Mucosa of stomach (tissue), 1 donor: ENCODE measurements around the gene PSME1.

Experiments
- H3K27me3 ChIP-seq: one replicate; pipeline ENCODE4 v1.7.0; 2013; ENCODE audit warnings: mild to moderate bottlenecking, low read length; ENCODE audit not compliant: control insufficient read depth, insufficient read depth
- H3K36me3 ChIP-seq: one replicate; pipeline ENCODE4 v1.7.0; 2013; ENCODE audit warnings: low read length; ENCODE audit not compliant: control insufficient read depth, insufficient read depth
- H3K4me1 ChIP-seq: one replicate; pipeline ENCODE4 v1.7.0; 2013; ENCODE audit warnings: mild to moderate bottlenecking, low read length; ENCODE audit not compliant: control insufficient read depth, insufficient read depth
- H3K4me3 ChIP-seq: one replicate; pipeline ENCODE4 v1.7.0; 2013; ENCODE audit warnings: low read length
- H3K9ac ChIP-seq: one replicate; pipeline ENCODE4 v1.7.0; 2013; ENCODE audit warnings: mild to moderate bottlenecking, low read length, moderate library complexity
- H3K9me3 ChIP-seq: one replicate; pipeline ENCODE4 v1.7.0; 2013; ENCODE audit warnings: mild to moderate bottlenecking, low read length, moderate library complexity; ENCODE audit not compliant: control insufficient read depth
- donor health status: Pancreatic carcinoma.

Gene PSME1

GRCh38 chr14:24110060-24110459 lies 25.9 kb upstream of the PSME1 start:
- no peaks in the 10 kb centered on the region for H3K36me3 ChIP-seq

GRCh38 chr14:24110523-24110922 lies 25.5 kb upstream of the PSME1 start:
- Histone ChIP-seq H3K9me3 (no peaks in the 10 kb centered on the region), H3K9ac (no peak overlapping the region), H3K36me3 (no peaks in the 10 kb centered on the region), H3K27me3 (no peaks in the 10 kb centered on the region), H3K4me1 (peaks cover 11% of the 10 kb centered on the region), H3K4me3 (no peak overlapping the region)

More at GRCh38 chr14:24110060-24110459, 25.9 kb upstream of the PSME1 start:
- Histone ChIP-seq H3K27me3 (no peaks in the 10 kb centered on the region), H3K4me3 (no peak overlapping the region), H3K4me1 (peaks cover 11% of the 10 kb centered on the region), H3K9ac (no peak overlapping the region), H3K9me3 (no peaks in the 10 kb centered on the region)

GRCh38 chr14:24113379-24113800 lies 22.6 kb upstream of the PSME1 start:
- no peaks in the 10 kb centered on the region for H3K27me3 ChIP-seq
- no peaks in the 10 kb centered on the region for H3K9me3 ChIP-seq
- peak overlapping the region; percentile 90 for H3K9ac ChIP-seq
- H3K4me1 ChIP-seq = peaks cover 27% of the 10 kb centered on the region
- H3K36me3 ChIP-seq = no peaks in the 10 kb centered on the region
- H3K4me3 ChIP-seq = peak overlapping the region; percentile 86

GRCh38 chr14:24113801-24114531 lies 22.0 kb upstream of the PSME1 start:
- Histone ChIP-seq H3K27me3 (no peaks in the 10 kb centered on the region), H3K4me1 (peaks cover 23% of the 10 kb centered on the region), H3K9ac (peak overlapping the region; percentile 90), H3K36me3 (peaks cover 5% of the 10 kb centered on the region), H3K4me3 (peak overlapping the region; percentile 86), H3K9me3 (no peaks in the 10 kb centered on the region)

- Histone ChIP-seq H3K9ac (peak within 1 kb of the TSS; percentile 90), H3K4me1 (peaks cover 22% of the 10 kb centered on the region), H3K27me3 (no peaks in the 10 kb centered on the region), H3K9me3 (no peaks in the 10 kb centered on the region), H3K4me3 (peak within 1 kb of the TSS; percentile 86), H3K36me3 (peaks cover 10% of the 10 kb centered on the region)
Observed at GRCh38 chr14:24114532-24115421, 21.2 kb upstream of the PSME1 start, which contains the start of the genes DCAF11 and NRL. Gene DCAF11, plus strand, starts transcription at chr14:24114777. Its CDS starts 818 bp downstream, at chr14:24115595. Gene NRL, minus strand, starts transcription at chr14:24114949. Its CDS starts 32,101 bp downstream, at chr14:24082848.

- H3K9me3 ChIP-seq = no peaks in the 10 kb centered on the region
- peaks cover 22% of the 10 kb centered on the region for H3K4me1 ChIP-seq
- no peaks in the 10 kb centered on the region for H3K27me3 ChIP-seq
- H3K36me3 ChIP-seq = peaks cover 11% of the 10 kb centered on the region
- H3K4me3 ChIP-seq = peak overlapping the region; percentile 86
- H3K9ac ChIP-seq = peak overlapping the region; percentile 90
Observed at GRCh38 chr14:24115422-24116127, 20.4 kb upstream of the PSME1 start.

- Histone ChIP-seq H3K4me3 (peak overlapping the region; percentile 86), H3K36me3 (peaks cover 18% of the 10 kb centered on the region), H3K9me3 (no peaks in the 10 kb centered on the region), H3K27me3 (no peaks in the 10 kb centered on the region), H3K4me1 (peaks cover 22% of the 10 kb centered on the region), H3K9ac (peak overlapping the region; percentile 90)
Observed at GRCh38 chr14:24116128-24116814, 19.7 kb upstream of the PSME1 start.

- H3K4me3 ChIP-seq = no peak overlapping the region
- no peaks in the 10 kb centered on the region for H3K27me3 ChIP-seq
- H3K4me1 ChIP-seq = peaks cover 22% of the 10 kb centered on the region
- peaks cover 24% of the 10 kb centered on the region for H3K36me3 ChIP-seq
- H3K9ac ChIP-seq = no peak overlapping the region
- H3K9me3 ChIP-seq = no peaks in the 10 kb centered on the region
Observed at GRCh38 chr14:24117179-24117578, 18.8 kb upstream of the PSME1 start.

GRCh38 chr14:24119691-24120090 lies 16.3 kb upstream of the PSME1 start:
- H3K27me3 ChIP-seq = no peaks in the 10 kb centered on the region
- H3K9me3 ChIP-seq = no peaks in the 10 kb centered on the region
- H3K9ac ChIP-seq = no peak overlapping the region
- H3K36me3 ChIP-seq = peaks cover 24% of the 10 kb centered on the region
- peaks cover 16% of the 10 kb centered on the region for H3K4me1 ChIP-seq
- H3K4me3 ChIP-seq = no peak overlapping the region

GRCh38 chr14:24121210-24121609 lies 14.8 kb upstream of the PSME1 start:
- H3K9me3 ChIP-seq = no peaks in the 10 kb centered on the region
- H3K27me3 ChIP-seq = no peaks in the 10 kb centered on the region
- no peak overlapping the region for H3K9ac ChIP-seq
- peaks cover 24% of the 10 kb centered on the region for H3K36me3 ChIP-seq
- H3K4me3 ChIP-seq = no peak overlapping the region
- peaks cover 10% of the 10 kb centered on the region for H3K4me1 ChIP-seq

GRCh38 chr14:24122416-24122815 lies 13.6 kb upstream of the PSME1 start:
- Histone ChIP-seq H3K27me3 (no peaks in the 10 kb centered on the region), H3K9ac (no peak overlapping the region), H3K4me1 (no peaks in the 10 kb centered on the region), H3K4me3 (no peak overlapping the region), H3K36me3 (peaks cover 24% of the 10 kb centered on the region), H3K9me3 (no peaks in the 10 kb centered on the region)
